NCI-H82 (cell line): ENCODE results near the gene FLRT1.

ENCODE experiments used
- DNase-seq: peaks from one replicate; lab custom pipeline; 2025; lab: John Stamatoyannopoulos, UW

FLRT1 gene

GRCh38 chr11:64023712-64024710 is 11.7 kb upstream of the FLRT1 start:
- no peak for DNase-seq

- peak; percentile 19 for DNase-seq
Observed at GRCh38 chr11:64025205-64025604, 10.5 kb upstream of the FLRT1 start.

- DNase-seq, result no peak
Observed at GRCh38 chr11:64026575-64027205, 9.0 kb upstream of the FLRT1 start.

GRCh38 chr11:64027651-64028397 is 7.9 kb upstream of the FLRT1 start:
- DNase-seq, result no peak

- peak; percentile 74 for DNase-seq
Observed at GRCh38 chr11:64028398-64029115, 7.2 kb upstream of the FLRT1 start.

GRCh38 chr11:64029773-64030172 is 6.0 kb upstream of the FLRT1 start:
- DNase-seq, result no peak

GRCh38 chr11:64031001-64031400 is 4.7 kb upstream of the FLRT1 start:
- no peak for DNase-seq

- no peak for DNase-seq
Observed at GRCh38 chr11:64032050-64032449, 3.7 kb upstream of the FLRT1 start.

- no peak for DNase-seq
Observed at GRCh38 chr11:64034411-64034811, 1.3 kb upstream of the FLRT1 start.

- no peak for DNase-seq
Observed at GRCh38 chr11:64035081-64035524, 628 bp upstream of the FLRT1 start.

- DNase-seq, result peak; percentile 52
Observed at GRCh38 chr11:64036087-64037026, 626 bp downstream of the FLRT1 start.

GRCh38 chr11:64037027-64037634 is 1.4 kb downstream of the FLRT1 start:
- DNase-seq, result no peak

GRCh38 chr11:64038500-64038899 is 2.8 kb downstream of the FLRT1 start:
- no peak for DNase-seq

- DNase-seq, result no peak
Observed at GRCh38 chr11:64039012-64039665, 3.4 kb downstream of the FLRT1 start.

GRCh38 chr11:64040684-64041322 is 5.1 kb downstream of the FLRT1 start:
- DNase-seq, result no peak

- DNase-seq, result no peak
Observed at GRCh38 chr11:64041846-64042245, 6.1 kb downstream of the FLRT1 start.

- no peak for DNase-seq
Observed at GRCh38 chr11:64042301-64042700, 6.6 kb downstream of the FLRT1 start.

GRCh38 chr11:64043545-64043944 is 7.8 kb downstream of the FLRT1 start:
- no peak for DNase-seq

- DNase-seq, result peak; percentile 76
Observed at GRCh38 chr11:64044730-64045393, 9.1 kb downstream of the FLRT1 start.
